GM23338 (cell line): ENCODE measurements around the gene NEK10. TPM values are rescaled to one million over a fixed set of nuclear protein-coding genes. Genes with fewer than 3 reads are reported as not detected.
A peak's percentile ranks its signal among the peaks of the same experiment; 100 is the strongest.

Source experiments
- ATAC-seq: fragments of 200-7000 bp; cut with Tn5 transposase; 3 replicates; pipeline ENCODE4 v1.9.1; 2020
- DNase-seq: peaks from one replicate; pipeline ENCODE4 v3.0.0-alpha.2; 2015; ENCODE audit warnings: low spot score
- H2AFZ ChIP-seq: fragments of 200-600 bp; sonication (generic); 2 replicates; pipeline ENCODE4 v1.8.0; 2016; ENCODE audit warnings: antibody characterized with exemption, mild to moderate bottlenecking, moderate library complexity
- H3F3A ChIP-seq: fragments of 200-600 bp; sonication (generic); replicated peaks from 2 replicates; pipeline ENCODE4 v1.8.0; 2017; ENCODE audit warnings: antibody characterized with exemption, mixed run types, low read depth
- H3K27ac ChIP-seq: fragments of 200-600 bp; sonication (generic); 2 replicates; pipeline ENCODE4 v1.6.1; 2016; ENCODE audit warnings: low read depth
- H3K27me3 ChIP-seq: fragments of 200-600 bp; sonication (generic); 2 replicates; pipeline ENCODE4 v1.8.0; 2016; ENCODE audit warnings: mild to moderate bottlenecking, mixed run types, moderate library complexity; ENCODE audit not compliant: insufficient read depth
- H3K36me3 ChIP-seq: fragments of 200-600 bp; sonication (generic); 2 replicates; pipeline ENCODE4 v1.8.0; 2016; ENCODE audit warnings: mild to moderate bottlenecking; ENCODE audit not compliant: insufficient read depth
- H3K4me1 ChIP-seq: fragments of 200-600 bp; sonication (generic); 2 replicates; pipeline ENCODE4 v1.8.0; 2016; ENCODE audit warnings: mild to moderate bottlenecking, moderate library complexity; ENCODE audit not compliant: insufficient read depth
- H3K4me2 ChIP-seq: fragments of 200-600 bp; sonication (generic); 2 replicates; pipeline ENCODE4 v1.7.1; 2017; ENCODE audit warnings: mixed run types
- H3K4me3 ChIP-seq: fragments of 200-600 bp; sonication (generic); 2 replicates; pipeline ENCODE4 v1.6.1; 2016; ENCODE audit warnings: mixed run types
- H3K79me2 ChIP-seq: fragments of 200-600 bp; sonication (generic); replicated peaks from 2 replicates; pipeline ENCODE4 v1.8.0; 2017; ENCODE audit warnings: mild to moderate bottlenecking; ENCODE audit not compliant: insufficient read depth
- H3K9me2 ChIP-seq: fragments of 200-600 bp; sonication (generic); 2 replicates; pipeline ENCODE4 v1.8.0; 2017; ENCODE audit not compliant: insufficient read depth
- H4K20me1 ChIP-seq: fragments of 200-600 bp; sonication (generic); replicated peaks from 2 replicates; pipeline ENCODE4 v1.8.0; 2017; ENCODE audit warnings: mild to moderate bottlenecking; ENCODE audit not compliant: insufficient read depth
- H3K27ac Mint-ChIP-seq: 2 replicates; pipeline ENCODE4 v1.8.0; 2020; ENCODE audit warnings: inconsistent platforms, mild to moderate bottlenecking, moderate library complexity, mixed read lengths
- H3K27me3 Mint-ChIP-seq: 3 replicates; pipeline ENCODE4 v1.8.0; 2022; ENCODE audit warnings: low read depth, mild to moderate bottlenecking, moderate library complexity, mixed read lengths, inconsistent platforms; ENCODE audit not compliant: insufficient read depth, poor library complexity
- H3K36me3 Mint-ChIP-seq: 3 replicates; pipeline ENCODE4 v1.8.0; 2021; ENCODE audit warnings: low read depth, mild to moderate bottlenecking, inconsistent platforms, moderate library complexity, mixed read lengths
- H3K4me1 Mint-ChIP-seq: 3 replicates; pipeline ENCODE4 v1.8.0; 2020; ENCODE audit warnings: mild to moderate bottlenecking, inconsistent platforms, mixed read lengths
- H3K4me3 Mint-ChIP-seq: 3 replicates; pipeline ENCODE4 v1.8.0; 2021; ENCODE audit warnings: moderate library complexity, mild to moderate bottlenecking, inconsistent platforms, mixed read lengths
- H3K9me3 Mint-ChIP-seq: 3 replicates; pipeline ENCODE4 v1.8.0; 2020; ENCODE audit warnings: moderate library complexity, mild to moderate bottlenecking, inconsistent platforms, mixed read lengths
- CREB1 ChIP-seq: fragments of 250-450 bp; sonication (Bioruptor Pico); IDR thresholded peaks from 2 replicates; pipeline ENCODE4 v1.5.0; 2020; ENCODE audit warnings: low read depth, mild to moderate bottlenecking, moderate library complexity
- EZH2 ChIP-seq: fragments of 200-600 bp; sonication (generic); IDR thresholded peaks from one replicate; pipeline ENCODE4 v1.8.0; 2017; ENCODE audit warnings: antibody characterized with exemption, mild to moderate bottlenecking, low read depth; ENCODE audit not compliant: unreplicated experiment
- NANOG ChIP-seq: IDR thresholded peaks from 2 replicates; pipeline ENCODE4 v1.6.1; 2016; ENCODE audit warnings: antibody characterized with exemption, borderline replicate concordance
- polyA plus RNA-seq: library from polyadenylated mRNA; unstranded; fragments of >200 nt; fragmentation: Nextera tagmentation; extraction: Ambion mirVana; gene quantifications from 2 replicates; pipeline ENCODE4 v1.2.1, GENCODE V29; 2016
- total RNA-seq: library from RNA; depleted of rRNA; stranded (reverse); fragments of >200 nt; shearing (Covaris generic); gene quantifications from 2 replicates; pipeline ENCODE4 v1.2.3, GENCODE V29; 2014
- TF ChIP-seq, protein P1 (sequence below): fragments of 250-450 bp; sonication (Bioruptor Pico); IDR thresholded peaks from 2 replicates; pipeline ENCODE4 v1.5.0; 2020; ENCODE audit warnings: mild to moderate bottlenecking, moderate library complexity

NEK10 gene
- total and polyA plus RNA-seq, 2 experiments from 2014 or later: 0.55 to 2.0 TPM

DNA sequence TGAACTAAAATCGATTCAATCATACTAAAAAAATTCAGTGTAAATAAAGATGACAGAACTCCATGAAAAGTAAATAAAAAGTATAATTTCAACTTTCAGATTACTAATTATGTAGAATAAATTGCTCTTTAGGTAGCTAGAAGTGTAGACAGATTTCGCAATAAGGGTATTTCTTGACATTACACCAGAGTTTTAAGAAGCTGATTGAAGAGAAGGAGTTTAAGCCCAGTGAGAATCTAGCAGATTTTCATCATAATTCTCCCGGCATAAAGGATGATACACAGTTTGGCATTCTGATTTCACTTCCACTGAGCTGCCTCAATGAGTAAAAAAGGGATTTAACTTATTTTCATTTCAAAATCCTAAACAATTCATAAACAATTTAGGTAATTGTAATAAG lies 259.2 kb downstream of the NEK10 start:
- no peak overlapping the region for H3K4me3 ChIP-seq
- H3K4me1 ChIP-seq: peaks cover 46% of the 10 kb centered on the region
- no peaks in the 10 kb centered on the region for H3K27me3 Mint-ChIP-seq
- no peaks in the 10 kb centered on the region for H3K9me3 Mint-ChIP-seq
- H3K4me2 ChIP-seq: no peak overlapping the region
- H3K4me1 Mint-ChIP-seq: peaks cover 41% of the 10 kb centered on the region
- H3K27ac Mint-ChIP-seq: no peak overlapping the region
- H3K27ac ChIP-seq: no peak overlapping the region
- H3K79me2 ChIP-seq: no peaks in the 10 kb centered on the region
- no peak for ATAC-seq
- H3K36me3 ChIP-seq: no peaks in the 10 kb centered on the region
- TF ChIP-seq, protein P1, sequence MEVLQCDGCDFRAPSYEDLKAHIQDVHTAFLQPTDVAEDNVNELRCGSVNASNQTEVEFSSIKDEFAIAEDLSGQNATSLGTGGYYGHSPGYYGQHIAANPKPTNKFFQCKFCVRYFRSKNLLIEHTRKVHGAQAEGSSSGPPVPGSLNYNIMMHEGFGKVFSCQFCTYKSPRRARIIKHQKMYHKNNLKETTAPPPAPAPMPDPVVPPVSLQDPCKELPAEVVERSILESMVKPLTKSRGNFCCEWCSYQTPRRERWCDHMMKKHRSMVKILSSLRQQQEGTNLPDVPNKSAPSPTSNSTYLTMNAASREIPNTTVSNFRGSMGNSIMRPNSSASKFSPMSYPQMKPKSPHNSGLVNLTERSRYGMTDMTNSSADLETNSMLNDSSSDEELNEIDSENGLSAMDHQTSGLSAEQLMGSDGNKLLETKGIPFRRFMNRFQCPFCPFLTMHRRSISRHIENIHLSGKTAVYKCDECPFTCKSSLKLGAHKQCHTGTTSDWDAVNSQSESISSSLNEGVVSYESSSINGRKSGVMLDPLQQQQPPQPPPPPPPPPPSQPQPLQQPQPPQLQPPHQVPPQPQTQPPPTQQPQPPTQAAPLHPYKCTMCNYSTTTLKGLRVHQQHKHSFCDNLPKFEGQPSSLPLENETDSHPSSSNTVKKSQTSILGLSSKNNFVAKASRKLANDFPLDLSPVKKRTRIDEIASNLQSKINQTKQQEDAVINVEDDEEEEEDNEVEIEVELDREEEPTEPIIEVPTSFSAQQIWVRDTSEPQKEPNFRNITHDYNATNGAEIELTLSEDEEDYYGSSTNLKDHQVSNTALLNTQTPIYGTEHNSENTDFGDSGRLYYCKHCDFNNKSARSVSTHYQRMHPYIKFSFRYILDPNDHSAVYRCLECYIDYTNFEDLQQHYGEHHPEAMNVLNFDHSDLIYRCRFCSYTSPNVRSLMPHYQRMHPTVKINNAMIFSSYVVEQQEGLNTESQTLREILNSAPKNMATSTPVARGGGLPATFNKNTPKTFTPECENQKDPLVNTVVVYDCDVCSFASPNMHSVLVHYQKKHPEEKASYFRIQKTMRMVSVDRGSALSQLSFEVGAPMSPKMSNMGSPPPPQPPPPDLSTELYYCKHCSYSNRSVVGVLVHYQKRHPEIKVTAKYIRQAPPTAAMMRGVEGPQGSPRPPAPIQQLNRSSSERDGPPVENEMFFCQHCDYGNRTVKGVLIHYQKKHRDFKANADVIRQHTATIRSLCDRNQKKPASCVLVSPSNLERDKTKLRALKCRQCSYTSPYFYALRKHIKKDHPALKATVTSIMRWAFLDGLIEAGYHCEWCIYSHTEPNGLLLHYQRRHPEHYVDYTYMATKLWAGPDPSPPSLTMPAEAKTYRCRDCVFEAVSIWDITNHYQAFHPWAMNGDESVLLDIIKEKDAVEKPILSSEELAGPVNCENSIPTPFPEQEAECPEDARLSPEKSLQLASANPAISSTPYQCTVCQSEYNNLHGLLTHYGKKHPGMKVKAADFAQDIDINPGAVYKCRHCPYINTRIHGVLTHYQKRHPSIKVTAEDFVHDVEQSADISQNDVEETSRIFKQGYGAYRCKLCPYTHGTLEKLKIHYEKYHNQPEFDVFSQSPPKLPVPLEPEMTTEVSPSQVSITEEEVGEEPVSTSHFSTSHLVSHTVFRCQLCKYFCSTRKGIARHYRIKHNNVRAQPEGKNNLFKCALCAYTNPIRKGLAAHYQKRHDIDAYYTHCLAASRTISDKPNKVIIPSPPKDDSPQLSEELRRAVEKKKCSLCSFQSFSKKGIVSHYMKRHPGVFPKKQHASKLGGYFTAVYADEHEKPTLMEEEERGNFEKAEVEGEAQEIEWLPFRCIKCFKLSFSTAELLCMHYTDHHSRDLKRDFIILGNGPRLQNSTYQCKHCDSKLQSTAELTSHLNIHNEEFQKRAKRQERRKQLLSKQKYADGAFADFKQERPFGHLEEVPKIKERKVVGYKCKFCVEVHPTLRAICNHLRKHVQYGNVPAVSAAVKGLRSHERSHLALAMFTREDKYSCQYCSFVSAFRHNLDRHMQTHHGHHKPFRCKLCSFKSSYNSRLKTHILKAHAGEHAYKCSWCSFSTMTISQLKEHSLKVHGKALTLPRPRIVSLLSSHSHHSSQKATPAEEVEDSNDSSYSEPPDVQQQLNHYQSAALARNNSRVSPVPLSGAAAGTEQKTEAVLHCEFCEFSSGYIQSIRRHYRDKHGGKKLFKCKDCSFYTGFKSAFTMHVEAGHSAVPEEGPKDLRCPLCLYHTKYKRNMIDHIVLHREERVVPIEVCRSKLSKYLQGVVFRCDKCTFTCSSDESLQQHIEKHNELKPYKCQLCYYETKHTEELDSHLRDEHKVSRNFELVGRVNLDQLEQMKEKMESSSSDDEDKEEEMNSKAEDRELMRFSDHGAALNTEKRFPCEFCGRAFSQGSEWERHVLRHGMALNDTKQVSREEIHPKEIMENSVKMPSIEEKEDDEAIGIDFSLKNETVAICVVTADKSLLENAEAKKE (CRISPR knock-in tag): no peak
- no peak for TF ChIP-seq EZH2
- DNase-seq: no peak
- no peaks in the 10 kb centered on the region for H3K27me3 ChIP-seq
- no peak overlapping the region for H3K4me3 Mint-ChIP-seq
- no peak overlapping the region for H2AFZ ChIP-seq
- no peaks in the 10 kb centered on the region for H4K20me1 ChIP-seq
- no peaks in the 10 kb centered on the region for H3F3A ChIP-seq
- peaks cover 4% of the 10 kb centered on the region; the same call in 1 of the 2 replicates for H3K9me2 ChIP-seq
- H3K36me3 Mint-ChIP-seq: no peaks in the 10 kb centered on the region

DNA sequence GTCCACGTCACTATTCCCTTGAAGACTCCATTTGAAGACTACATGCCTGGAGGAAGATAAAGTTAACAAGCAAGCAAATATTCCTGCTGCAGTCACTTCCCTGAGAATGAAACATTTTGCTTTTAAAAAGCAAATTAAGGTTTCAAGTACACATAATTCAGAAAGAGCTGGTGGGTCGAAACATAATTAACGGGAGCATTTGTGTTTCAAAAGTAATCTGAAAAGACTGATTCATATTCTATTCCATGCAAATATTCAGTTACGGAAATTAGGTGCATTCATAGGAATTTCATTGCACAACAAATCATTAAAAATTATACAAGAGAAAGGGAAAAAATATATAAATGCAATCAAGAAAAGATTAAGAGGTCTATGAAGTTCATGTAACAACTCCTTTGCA lies 260.9 kb downstream of the NEK10 start:
- TF ChIP-seq, protein P1 (CRISPR knock-in tag): no peak
- TF ChIP-seq NANOG: peak; percentile 50; the same call in 1 of the 2 replicates
- TF ChIP-seq CREB1 (CRISPR knock-in tag): no peak
- H3K9me2 ChIP-seq: peaks cover 8% of the 10 kb centered on the region
- Mint-ChIP-seq H3K36me3 (no peaks in the 10 kb centered on the region), H3K4me1 (peaks cover 39% of the 10 kb centered on the region), H3K27ac (peak overlapping the region; percentile 69), H3K27me3 (no peaks in the 10 kb centered on the region), H3K4me3 (no peak overlapping the region), H3K9me3 (no peaks in the 10 kb centered on the region)
- H3K27ac ChIP-seq: peak overlapping the region; percentile 29
- DNase-seq: no peak
- ATAC-seq: no peak
- H3K27me3 ChIP-seq: no peaks in the 10 kb centered on the region
- H4K20me1 ChIP-seq: no peaks in the 10 kb centered on the region
- peaks cover 42% of the 10 kb centered on the region for H3K4me1 ChIP-seq
- H3K36me3 ChIP-seq: no peaks in the 10 kb centered on the region
- H3K79me2 ChIP-seq: no peaks in the 10 kb centered on the region
- H3F3A ChIP-seq: no peaks in the 10 kb centered on the region
- H3K4me3 ChIP-seq: no peak overlapping the region
- H3K4me2 ChIP-seq: peak overlapping the region; percentile 66
- no peak overlapping the region for H2AFZ ChIP-seq
